ENCODE results near the gene ANXA7.

- TF ChIP-seq CTCF (IDR thresholded peaks at IDR 0.05) (no peak), POLR2A (IDR thresholded peaks at IDR 0.05) (no peak)
These were observed 12.2 kb downstream of the ANXA7 start for GRCh38 chr10:73401636-73402035.
